ENCODE measurements around the gene TRDN.

- TF ChIP-seq CTCF (IDR thresholded peaks at IDR 0.05) (no peak), POLR2A (IDR thresholded peaks at IDR 0.05) (no peak)
Observed at GRCh38 chr6:123423130-123423529, 213.6 kb downstream of the TRDN start.

Measured in testis (tissue), 2 donors.